Activated CD4-positive, CD25-positive, alpha-beta regulatory T cell treated with anti-CD3 and anti-CD28 coated beads, Interleukin-2, amount 50 U/mL, for 24 hours (primary cell): ENCODE results near the gene CDKN2B-AS1.

Source experiments
- ATAC-seq, 2 donors: fragments of 150-1000 bp; cut with Tn5 transposase; one replicate each; pipeline ENCODE4 v1.10.0; 2021; ENCODE audit warnings: mild to moderate bottlenecking in 1 of 2, moderate library complexity in 1 of 2

Gene CDKN2B-AS1

DNA sequence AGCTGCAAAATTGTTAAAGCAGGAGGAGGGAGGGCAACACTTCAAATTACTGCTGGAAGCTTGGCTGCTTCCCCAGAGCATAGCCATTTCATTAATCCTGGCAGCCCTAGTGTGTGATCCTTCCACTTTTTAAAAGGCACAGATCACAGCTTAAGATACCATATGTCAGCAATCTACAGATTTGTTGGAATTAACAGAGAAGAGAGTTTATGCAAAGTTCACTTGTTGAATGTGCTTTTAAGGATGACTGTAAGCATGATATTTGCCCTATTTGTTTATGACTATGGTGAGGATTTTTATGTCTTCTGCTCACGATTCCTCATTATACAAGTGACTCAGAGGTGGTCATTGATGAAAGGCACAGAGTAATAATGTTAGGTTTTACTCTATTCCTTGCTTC lies 170.6 kb downstream of the CDKN2B-AS1 start:
- ATAC-seq: no peak

DNA sequence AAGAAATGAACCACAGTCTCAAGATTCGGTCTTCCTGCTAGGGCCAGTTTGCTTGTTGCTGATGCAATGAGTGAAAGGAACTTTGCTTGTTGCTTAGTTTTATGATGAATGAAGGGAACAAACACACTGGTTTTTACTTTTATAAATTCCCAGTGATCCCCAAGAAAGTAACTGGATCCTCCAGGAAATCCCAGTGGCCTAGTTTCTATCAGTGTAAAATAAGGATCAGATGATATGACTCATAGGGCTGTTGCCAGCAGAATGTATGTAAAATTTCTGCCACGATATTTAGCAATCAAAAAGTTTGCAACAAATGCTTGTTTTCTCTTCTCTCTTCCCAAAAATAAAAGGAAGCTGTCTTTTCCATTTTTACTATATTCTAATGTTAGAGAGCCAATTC lies 174.7 kb downstream of the CDKN2B-AS1 start:
- ATAC-seq: no peak

DNA sequence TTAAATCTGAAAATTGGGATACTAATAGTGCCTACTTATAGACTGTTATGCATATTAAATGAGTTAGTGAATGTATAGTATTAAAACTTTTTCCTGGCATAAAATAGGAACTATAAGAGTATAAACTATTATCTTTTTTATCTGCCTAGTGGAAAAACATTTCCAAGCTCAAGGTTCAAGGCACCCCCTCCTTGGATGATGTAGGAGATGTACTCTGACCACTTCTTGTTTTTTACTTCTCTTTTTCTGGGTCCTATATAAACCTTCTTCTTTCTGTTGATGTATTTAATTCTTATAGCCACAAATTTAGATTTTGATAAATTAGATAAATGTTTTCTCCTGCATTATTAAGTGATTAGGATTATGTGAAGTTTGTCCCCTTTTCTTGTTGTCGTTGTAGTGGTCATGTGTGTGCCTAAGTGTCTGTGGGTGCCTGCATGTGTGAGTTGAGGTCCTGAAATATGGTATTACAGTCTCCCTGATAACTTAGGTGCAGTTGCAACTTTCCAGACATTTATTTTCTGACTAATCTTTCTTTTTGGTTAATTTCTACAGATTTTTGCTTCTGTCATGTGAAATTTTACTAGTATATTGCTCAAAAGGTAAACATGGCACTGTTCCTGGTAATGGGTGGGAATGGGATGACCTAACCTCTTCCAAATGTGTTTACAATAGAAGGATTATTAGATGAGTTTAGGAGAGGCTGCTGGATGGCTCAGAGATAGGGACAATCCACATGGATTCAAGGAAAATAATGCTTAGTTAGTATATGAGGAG lies 175.3 kb downstream of the CDKN2B-AS1 start:
- no peak for ATAC-seq
